ENCODE data around the gene AMMECR1L. TPM values are rescaled to one million over a fixed set of nuclear protein-coding genes. Genes with fewer than 3 reads are reported as not detected.
A peak's percentile ranks its signal among the peaks of the same experiment; 100 is the strongest.
"Not testable (repeated sequence)": the region's sequence is repeated elsewhere in the genome, so short reads cannot be mapped to it uniquely, and the experiment has no call there.

AMMECR1L gene
- 13.6 TPM for total RNA-seq

- peak; percentile 57 for DNase-seq
These were observed at the start of gene AMMECR1L for GRCh38 chr2:127885780-127886592. Gene AMMECR1L (minus strand): TSS chr2:127885956. CDS start chr2:127874234, 11,722 bp downstream.

- DNase-seq = no peak
These were observed 49.6 kb upstream of the AMMECR1L start for GRCh38 chr2:127935337-127935736.

- DNase-seq = no peak
These were observed 46.6 kb upstream of the AMMECR1L start for GRCh38 chr2:127932199-127932876.

GRCh38 chr2:127929449-127929848 is 43.7 kb upstream of the AMMECR1L start:
- no peak for DNase-seq

- DNase-seq = no peak
These were observed 41.6 kb upstream of the AMMECR1L start for GRCh38 chr2:127927384-127927783.

GRCh38 chr2:127917916-127918315 is 32.2 kb upstream of the AMMECR1L start:
- no peak for DNase-seq

GRCh38 chr2:127913808-127914457 is 28.2 kb upstream of the AMMECR1L start:
- DNase-seq = no peak

GRCh38 chr2:127911737-127912136 is 26.0 kb upstream of the AMMECR1L start:
- DNase-seq = no peak

- no peak for DNase-seq
These were observed 24.7 kb upstream of the AMMECR1L start for GRCh38 chr2:127910415-127910814.

GRCh38 chr2:127909019-127909418 is 23.3 kb upstream of the AMMECR1L start:
- DNase-seq = no peak

GRCh38 chr2:127907733-127908400 is 22.1 kb upstream of the AMMECR1L start:
- not testable (repeated sequence) for DNase-seq

- no peak for DNase-seq
These were observed 20.6 kb upstream of the AMMECR1L start for GRCh38 chr2:127906206-127906926.

- DNase-seq = no peak
These were observed 15.7 kb upstream of the AMMECR1L start for GRCh38 chr2:127901339-127902056.

GRCh38 chr2:127897531-127898211 is 11.9 kb upstream of the AMMECR1L start:
- DNase-seq = no peak

- no peak for DNase-seq
These were observed 7.7 kb upstream of the AMMECR1L start for GRCh38 chr2:127893494-127893893.

GRCh38 chr2:127893033-127893432 is 7.3 kb upstream of the AMMECR1L start:
- DNase-seq = no peak

- no peak for DNase-seq
These were observed 6.1 kb upstream of the AMMECR1L start for GRCh38 chr2:127891811-127892210.

GRCh38 chr2:127890756-127891155 is 5.0 kb upstream of the AMMECR1L start:
- not testable (repeated sequence) for DNase-seq

GRCh38 chr2:127888772-127889171 is 3.0 kb upstream of the AMMECR1L start:
- no peak for DNase-seq

- DNase-seq = no peak
These were observed 2.0 kb upstream of the AMMECR1L start for GRCh38 chr2:127887776-127888130.
